HCT116 (cell line): Measurements from ENCODE around the gene SELENON.

ENCODE experiments used
- CEBPB ChIP-seq: IDR thresholded peaks from 2 replicates; pipeline ENCODE4 v1.6.1; 2012; ENCODE audit warnings: low read depth
- EGR1 ChIP-seq: IDR thresholded peaks from 2 replicates; pipeline ENCODE4 v1.6.1; 2012; ENCODE audit warnings: low read depth
- EZH2 ChIP-seq: fragments of 200-600 bp; sonication (generic); IDR thresholded peaks from 2 replicates; pipeline ENCODE4 v1.6.1; 2017; ENCODE audit warnings: antibody characterized with exemption, mixed run types
- EZH2phosphoT487 ChIP-seq: fragments of 200-600 bp; IDR thresholded peaks from 2 replicates; pipeline ENCODE4 v1.6.1; 2018; ENCODE audit warnings: antibody characterized with exemption, borderline replicate concordance
- JUND ChIP-seq: IDR thresholded peaks from 2 replicates; pipeline ENCODE4 v1.6.1; 2012
- POLR2A ChIP-seq: IDR thresholded peaks from 2 replicates; pipeline ENCODE4 v1.7.0; 2011; ENCODE audit warnings: borderline replicate concordance; ENCODE audit not compliant: insufficient read depth, insufficient read length; ENCODE audit errors: extremely low read depth
- SIN3A ChIP-seq: IDR thresholded peaks from 2 replicates; pipeline ENCODE4 v1.6.1; 2012; ENCODE audit warnings: low read depth
- SRF ChIP-seq: IDR thresholded peaks from 2 replicates; pipeline ENCODE4 v1.6.1; 2012; ENCODE audit warnings: low read depth
- YY1 ChIP-seq: IDR thresholded peaks from 2 replicates; pipeline ENCODE4 v1.6.1; 2011; ENCODE audit warnings: low read length, low read depth, moderate library complexity, mild to moderate bottlenecking; ENCODE audit not compliant: insufficient replicate concordance; ENCODE audit errors: extremely low read depth
- ZNF274 ChIP-seq: fragments of 200-500 bp; sonication (Bioruptor generic); IDR thresholded peaks from 2 replicates; pipeline ENCODE4 v1.6.1; 2014; ENCODE audit warnings: mild to moderate bottlenecking, low read depth, low read length, inconsistent platforms
- TF ChIP-seq, protein P1 (sequence below), 3 experiments: fragments of 200-600 bp in 1 of 3; sonication (generic) in 1 of 3; IDR thresholded peaks in 2 of 3; conservative IDR thresholded peaks in 1 of 3; 2 replicates each; pipeline ENCODE4 v1.5.1; 2012 to 2017; ENCODE audit warnings: low read depth in 2 of 3, low read length in 2 of 3, antibody characterized with exemption in 1 of 3, borderline replicate concordance in 1 of 3, control low read depth in 1 of 3, mild to moderate bottlenecking in 1 of 3, mixed read lengths in 1 of 3, mixed run types in 1 of 3, moderate library complexity in 1 of 3; ENCODE audit not compliant: insufficient read depth in 1 of 3
- TF ChIP-seq, protein P2 (sequence below): IDR thresholded peaks from 2 replicates; pipeline ENCODE4 v1.6.1; 2012
- TF ChIP-seq, protein P3 (sequence below): IDR thresholded peaks from 2 replicates; pipeline ENCODE4 v1.6.1; 2012

DNA sequence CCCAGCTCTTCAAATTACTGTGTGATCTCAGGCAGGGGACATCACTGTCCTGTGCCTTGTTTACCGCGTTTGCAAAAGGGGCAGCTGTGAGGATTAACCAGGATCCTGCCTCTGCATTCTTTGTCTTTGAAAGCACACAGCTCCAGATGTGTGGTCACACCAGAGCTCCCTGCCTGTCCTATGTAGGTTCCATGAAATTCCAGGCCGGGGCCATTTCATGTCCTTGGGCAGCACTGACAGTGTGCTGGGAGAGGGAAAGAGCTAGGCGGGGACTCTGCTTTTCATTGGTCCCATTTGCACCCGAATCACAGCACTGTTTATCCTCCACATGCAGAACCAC is 42.2 kb upstream of the SELENON start:
- TF ChIP-seq EGR1 (no peak), POLR2A (no peak), EZH2phosphoT487 (no peak), CEBPB (no peak), ZNF274 (no peak), EZH2 (no peak), SIN3A (no peak), YY1 (no peak), SRF (no peak), JUND (no peak)
- TF ChIP-seq, protein P1, sequence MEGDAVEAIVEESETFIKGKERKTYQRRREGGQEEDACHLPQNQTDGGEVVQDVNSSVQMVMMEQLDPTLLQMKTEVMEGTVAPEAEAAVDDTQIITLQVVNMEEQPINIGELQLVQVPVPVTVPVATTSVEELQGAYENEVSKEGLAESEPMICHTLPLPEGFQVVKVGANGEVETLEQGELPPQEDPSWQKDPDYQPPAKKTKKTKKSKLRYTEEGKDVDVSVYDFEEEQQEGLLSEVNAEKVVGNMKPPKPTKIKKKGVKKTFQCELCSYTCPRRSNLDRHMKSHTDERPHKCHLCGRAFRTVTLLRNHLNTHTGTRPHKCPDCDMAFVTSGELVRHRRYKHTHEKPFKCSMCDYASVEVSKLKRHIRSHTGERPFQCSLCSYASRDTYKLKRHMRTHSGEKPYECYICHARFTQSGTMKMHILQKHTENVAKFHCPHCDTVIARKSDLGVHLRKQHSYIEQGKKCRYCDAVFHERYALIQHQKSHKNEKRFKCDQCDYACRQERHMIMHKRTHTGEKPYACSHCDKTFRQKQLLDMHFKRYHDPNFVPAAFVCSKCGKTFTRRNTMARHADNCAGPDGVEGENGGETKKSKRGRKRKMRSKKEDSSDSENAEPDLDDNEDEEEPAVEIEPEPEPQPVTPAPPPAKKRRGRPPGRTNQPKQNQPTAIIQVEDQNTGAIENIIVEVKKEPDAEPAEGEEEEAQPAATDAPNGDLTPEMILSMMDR (IDR thresholded peaks at IDR 0.05 in 2 of 3, conservative IDR thresholded peaks at IDR 0.05 in 1 of 3; ENCODE audit: borderline replicate concordance in 1 of 3, insufficient read depth in 1 of 3, low read depth in 2 of 3, low read length in 2 of 3), result no peak
- TF ChIP-seq, protein P2, sequence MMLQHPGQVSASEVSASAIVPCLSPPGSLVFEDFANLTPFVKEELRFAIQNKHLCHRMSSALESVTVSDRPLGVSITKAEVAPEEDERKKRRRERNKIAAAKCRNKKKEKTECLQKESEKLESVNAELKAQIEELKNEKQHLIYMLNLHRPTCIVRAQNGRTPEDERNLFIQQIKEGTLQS, result no peak
- TF ChIP-seq, protein P3, sequence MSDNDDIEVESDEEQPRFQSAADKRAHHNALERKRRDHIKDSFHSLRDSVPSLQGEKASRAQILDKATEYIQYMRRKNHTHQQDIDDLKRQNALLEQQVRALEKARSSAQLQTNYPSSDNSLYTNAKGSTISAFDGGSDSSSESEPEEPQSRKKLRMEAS, result no peak
